NCI-H128 (cell line): Measurements from ENCODE around the gene BPIFB3.

ENCODE experiments used
- DNase-seq: peaks from one replicate; lab custom pipeline; 2025; ENCODE audit not compliant: unreplicated experiment; lab: John Stamatoyannopoulos, UW

BPIFB3 gene

DNA sequence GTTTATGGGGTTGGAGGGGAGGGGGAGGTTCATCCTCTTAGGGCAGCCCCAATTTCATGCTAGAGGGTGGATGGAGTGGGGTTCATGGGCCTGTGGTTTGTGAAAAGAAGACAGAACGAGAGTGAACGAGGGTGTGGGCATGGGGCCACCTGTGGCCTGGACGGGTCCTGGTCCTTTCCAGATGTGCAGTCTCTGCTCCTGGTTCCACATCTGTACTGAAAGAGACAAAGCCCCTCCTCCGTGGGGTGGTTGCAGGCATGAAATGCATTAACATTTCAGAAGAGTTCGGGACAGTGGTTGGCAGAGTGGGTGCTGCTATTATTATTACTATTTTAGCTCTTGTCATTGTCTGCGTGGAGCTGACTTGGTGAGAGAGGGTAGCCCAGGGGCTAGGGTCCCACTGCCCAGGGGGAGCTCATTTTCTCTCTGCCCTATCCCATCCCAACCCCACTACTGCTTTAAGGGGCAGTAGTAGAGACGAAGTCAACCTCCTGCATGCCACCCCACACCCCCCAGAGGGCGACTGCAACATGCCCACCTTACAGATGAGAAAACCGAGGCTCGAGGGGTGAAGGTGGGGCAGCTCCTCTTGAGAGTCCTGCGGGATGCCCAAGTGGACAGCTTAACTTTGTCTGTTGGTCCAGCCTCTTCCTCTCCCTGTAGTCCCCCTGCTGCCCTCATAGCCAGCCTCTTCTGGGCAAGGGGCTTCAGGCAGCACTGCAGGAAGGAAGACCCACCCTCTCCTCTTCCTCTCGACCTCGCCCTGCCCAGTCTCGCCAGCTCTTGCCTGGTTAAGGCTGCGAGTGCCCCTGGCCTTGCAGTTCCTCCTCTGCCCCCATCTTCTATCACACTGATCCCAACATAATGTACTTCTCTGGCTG, 37.8 kb upstream of the BPIFB3 start:
- no peak for DNase-seq

DNA sequence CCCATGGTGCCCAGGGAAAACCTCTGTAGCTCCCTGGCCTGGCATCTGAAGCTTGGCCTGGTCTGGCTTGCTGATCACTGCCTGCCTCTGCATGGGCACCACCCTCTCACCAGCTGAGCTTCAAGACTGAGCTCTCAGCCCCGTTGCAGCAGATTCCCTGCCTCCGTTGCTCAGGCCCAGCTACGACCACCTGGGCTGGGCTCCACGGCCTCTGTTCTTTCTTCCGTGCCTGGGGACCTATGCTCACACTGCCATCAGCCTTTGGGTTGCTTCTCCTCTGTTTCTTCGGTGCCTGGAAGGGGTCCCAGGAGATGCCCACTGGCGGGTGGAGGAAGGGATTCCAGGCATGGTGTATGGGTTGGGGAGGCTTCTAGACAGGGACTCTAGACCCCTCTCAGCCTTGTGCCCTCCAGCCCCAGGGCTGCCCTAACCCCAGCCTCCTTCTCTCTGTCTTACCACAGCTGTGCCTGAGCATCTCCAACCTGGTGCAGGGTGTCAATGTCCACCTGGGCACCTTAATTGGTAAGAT, 37.1 kb upstream of the BPIFB3 start:
- DNase-seq, result no peak

DNA sequence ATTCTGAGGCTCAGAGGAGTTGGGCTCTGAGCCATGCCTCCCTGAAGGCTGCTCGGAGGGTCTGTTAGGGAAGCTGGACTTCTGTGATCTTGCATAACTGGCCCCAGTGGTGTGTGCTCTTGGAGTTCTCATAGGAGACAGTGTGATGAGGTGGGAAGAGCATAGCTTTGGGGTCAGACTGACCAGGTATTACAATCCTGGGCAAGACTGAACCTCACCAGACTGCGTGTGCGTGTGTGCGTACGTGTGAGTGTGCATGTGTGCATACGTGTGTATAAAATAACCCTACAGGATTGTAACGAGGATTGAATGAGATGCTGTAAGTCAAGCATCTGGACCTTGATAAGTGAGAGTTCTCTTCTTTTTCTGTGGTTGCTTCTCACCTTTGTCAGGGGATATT, 36.2 kb upstream of the BPIFB3 start:
- DNase-seq, result no peak

DNA sequence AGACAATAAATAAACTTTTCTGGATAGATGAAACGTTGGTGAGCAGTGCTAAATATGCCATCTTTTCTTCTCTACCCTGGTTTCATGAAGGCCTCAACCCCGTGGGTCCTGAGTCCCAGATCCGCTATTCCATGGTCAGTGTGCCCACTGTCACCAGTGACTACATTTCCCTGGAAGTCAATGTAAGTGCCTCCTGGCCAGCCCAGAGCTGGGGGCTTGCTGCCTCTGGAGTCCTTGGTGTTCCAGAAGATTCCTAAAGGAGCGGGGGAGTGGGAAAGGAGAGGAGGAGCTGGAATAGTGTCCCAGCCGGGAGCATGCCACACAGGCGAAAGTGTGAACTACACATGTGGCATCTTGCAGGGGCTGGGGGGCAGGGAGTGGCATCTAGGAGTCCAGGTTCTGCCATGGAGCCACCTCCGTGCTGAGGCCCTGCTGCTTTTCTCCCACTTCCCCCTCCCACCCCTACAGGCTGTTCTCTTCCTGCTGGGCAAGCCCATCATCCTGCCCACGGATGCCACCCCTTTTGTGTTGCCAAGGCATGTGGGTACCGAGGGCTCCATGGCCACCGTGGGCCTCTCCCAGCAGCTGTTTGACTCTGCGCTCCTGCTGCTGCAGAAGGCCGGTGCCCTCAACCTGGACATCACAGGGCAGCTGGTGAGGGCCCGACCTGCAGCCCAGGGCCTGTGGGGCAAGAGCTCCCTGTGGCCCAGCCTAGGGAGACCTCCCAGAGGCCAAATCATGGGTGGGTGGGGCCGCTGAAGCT, 35.4 kb upstream of the BPIFB3 start:
- no peak for DNase-seq

DNA sequence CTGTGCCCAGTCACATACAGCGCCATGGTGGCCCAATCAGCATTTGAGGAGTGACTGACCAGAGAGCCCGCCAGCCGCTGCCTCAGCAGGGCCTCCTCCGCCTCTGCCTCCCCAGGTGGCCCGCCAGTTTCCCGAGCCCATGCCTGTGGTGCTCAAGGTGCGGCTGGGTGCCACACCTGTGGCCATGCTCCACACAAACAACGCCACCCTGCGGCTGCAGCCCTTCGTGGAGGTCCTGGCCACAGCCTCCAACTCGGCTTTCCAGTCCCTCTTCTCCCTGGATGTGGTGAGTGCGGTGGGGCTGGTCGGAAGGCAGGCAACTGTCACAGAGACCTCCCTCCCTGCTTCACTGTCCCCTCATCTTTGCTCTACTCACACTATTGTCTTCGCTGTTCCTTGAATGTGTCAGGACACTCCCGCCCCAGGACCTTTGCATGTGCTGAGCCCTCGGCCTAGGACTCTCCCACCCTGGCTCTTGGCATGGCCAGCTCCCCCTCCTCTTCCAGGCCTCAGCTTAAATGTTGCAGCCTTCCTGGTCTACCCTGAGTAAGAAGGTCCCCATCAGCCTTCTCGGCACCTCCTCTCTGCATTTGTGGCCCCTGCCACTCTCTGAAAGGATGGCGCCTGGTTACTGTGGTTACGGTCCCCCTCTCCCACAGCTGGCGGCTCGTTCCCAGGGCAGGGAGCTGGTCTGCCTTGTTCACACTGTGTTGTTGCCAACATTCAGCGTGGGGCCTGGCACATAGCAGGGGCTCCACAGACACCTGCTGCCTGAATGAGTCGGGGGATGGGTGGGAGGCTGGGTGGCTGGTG, 34.0 kb upstream of the BPIFB3 start:
- DNase-seq, result no peak

DNA sequence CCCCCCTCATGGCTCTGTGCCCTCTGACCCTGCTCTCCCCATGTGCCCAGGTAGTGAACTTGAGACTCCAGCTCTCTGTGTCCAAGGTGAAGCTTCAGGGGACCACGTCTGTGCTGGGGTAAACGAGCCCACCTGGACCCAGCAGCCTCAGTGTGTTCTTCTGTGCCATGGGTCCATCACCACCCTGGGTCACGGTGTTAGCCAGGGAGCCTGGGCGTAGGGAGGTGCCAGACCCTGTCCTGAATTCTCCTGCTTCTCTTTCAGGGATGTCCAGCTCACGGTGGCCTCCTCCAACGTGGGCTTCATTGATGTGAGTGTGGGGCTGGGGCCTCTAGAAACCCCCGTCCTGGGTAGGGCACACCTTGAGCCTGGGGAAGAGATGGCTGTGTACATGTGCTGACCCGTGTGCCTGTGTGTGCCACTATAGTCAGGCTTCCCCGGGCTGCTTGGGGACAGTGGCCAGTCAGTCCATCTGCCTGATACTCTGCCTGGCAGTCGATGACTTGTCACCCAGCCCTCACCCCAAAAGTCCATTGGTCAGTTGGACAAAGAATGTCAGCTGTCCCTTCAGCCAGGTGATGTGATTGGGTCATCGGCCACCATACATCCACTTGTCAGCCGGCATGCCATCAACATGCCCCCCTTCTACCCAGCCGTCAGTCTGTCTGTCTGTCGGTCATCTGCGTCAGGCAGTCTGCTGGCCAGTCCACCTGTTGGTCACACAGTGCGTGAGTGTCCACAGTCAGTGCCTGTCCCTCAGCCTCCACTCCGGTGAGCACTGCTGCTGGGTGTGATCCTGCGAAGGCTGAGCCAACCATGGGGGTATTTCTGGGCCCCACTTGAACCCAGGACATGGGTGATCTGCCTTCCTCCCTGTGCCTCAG, 33.2 kb upstream of the BPIFB3 start:
- no peak for DNase-seq

DNA sequence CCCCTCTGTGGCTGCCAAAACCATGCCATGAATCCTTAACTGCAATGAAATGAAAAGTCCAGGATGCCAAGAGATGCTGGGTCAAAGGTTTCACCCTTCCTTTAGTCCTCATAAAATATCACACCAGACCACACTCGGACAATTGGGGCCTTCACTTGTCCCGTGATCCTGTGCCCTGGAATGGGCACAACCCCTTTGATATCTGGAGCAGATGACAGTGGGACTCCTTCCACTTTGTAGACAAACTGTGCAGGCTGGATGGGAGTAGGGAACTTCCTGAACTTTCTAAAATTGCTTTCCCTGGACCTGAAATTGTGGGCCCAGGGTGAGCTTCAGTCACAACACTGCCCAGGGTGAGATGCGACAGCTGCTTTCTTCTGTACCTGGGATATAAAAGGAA, 31.8 kb upstream of the BPIFB3 start:
- DNase-seq, result no peak

DNA sequence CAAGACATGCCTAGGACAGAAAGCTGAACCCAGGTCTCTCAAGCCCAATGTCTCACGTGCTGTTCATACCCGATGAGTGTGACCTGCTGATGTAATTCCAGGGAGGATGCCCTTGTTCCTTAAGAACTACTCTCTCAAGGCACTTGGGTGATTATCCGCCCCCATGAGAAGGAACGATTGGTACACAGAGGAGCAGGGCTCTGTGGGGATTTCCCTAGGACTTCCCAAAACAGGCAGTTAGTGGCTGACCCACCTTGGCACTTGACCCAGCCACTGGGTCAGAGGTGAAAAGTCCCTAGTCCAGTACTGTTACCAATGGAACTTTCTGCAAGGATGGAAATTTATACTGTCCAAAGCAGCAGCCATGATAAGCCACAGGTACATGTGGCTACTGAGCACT, 31.4 kb upstream of the BPIFB3 start:
- DNase-seq, result no peak

DNA sequence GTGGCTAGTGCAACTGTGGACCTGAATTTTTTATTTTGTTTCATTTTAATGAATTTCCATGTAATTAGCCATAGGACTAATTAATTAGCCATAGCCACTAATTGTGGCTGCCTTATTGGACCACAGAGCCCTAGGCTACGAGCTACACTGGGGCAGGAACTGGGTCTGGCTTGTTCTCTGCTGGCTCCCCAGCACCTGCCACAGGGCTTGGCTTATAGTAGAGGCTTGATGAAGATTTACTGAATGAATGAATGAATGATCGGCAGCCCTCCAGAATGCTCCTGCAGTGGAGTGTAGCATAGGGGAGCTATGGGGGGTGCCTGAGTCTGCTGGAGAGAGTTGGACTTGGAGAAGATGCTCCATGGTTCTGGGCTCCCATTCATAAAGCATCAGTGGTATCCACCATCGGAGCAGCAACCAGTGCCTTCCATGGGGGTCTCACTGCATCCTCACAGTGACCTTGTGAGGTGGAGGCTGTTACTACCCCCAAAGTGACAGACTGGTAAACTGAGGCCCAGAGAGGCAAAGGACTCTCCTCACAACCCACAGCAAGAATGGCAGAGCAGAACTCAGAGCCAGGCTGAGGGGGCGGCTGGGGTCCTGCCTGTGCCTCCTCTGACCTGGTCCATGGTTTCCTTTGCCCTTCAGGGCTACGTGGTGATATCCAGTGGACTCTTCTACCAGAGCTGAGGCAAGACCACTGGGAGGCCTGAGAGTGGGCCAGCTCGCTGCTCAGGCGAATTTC, 30.8 kb upstream of the BPIFB3 start:
- no peak for DNase-seq

DNA sequence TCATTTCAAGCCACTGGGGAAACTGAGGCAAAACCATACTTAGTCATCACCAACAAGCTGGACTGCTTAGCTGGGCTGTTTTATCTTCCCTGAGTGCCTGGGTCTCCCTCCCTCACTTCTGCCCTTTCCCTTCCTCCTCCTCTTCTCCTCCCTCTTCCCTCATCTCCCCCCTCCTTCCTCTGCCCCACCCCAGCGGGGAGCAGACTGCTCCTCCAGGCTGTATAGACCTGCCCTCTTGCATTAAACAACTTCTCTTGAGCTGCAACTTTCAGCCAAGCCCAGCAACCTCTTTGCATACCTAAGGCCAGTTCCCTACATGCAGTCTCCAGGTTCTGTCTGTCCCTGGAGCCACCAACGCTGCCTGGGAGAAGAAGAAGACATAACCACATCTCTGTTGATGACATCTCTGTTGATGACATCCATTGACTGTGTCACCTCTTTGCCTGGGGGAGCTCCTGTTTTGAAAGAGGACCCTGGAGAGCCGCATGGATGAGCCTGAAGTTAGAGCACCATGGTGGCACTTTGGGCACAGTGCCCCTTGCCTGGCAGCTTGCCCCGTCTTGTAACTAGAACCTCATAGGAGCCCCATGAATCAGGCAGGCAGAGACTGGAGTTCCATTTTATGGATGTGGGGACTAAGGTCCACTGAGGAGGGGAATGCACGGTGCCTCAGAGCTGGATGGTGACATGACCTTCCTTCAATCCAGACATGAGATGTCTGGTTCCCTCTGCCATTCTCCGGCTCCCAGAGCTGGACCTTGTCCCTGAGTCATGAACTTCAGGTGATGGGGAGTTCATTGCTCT, 30.1 kb upstream of the BPIFB3 start:
- DNase-seq, result no peak

DNA sequence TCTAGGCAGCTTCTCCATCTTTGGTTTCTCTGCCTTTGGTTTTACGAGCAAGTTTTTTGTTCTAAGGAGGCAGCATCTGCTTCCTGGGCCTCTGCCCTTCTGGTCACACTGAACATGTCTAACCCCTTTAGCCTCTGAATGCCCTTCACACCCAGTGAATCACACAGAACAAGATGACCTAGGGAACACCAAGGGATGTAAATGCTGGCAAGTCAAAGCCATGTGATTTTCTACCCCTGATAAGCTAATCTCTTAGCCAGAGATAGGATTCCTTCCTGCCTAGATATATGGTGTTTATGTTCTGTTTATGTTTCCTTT, 29.5 kb upstream of the BPIFB3 start:
- DNase-seq, result no peak

DNA sequence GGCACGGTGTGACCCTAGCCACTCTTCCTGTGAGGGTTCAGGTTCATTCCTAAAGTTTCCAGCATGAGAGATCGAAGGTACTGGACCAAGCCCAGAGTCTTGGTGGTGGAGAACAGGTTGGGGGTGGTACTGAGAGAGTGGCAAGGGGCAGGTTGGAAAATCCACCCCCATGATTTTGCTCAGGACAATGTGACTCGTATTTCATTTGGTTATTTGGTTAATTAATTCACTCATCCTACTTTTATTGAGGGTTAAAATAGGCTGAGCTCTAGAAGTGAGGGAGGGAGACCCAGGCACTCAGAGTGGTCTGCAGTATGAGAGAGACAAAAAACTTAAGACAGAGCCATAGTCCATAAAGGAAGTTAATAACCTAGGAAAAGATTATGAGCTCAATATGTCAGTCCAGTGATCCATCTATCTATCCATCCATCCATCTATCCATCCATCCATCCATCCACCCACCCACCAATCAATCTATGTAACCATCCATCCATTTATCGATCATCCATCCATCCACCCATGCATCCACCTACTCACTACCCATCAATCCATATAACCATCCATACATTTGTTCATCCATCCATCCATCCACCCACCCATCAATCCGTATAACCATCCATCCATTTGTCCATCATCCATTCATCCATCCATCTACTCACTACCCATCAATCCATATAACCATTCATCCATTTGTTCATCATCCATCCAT, 28.9 kb upstream of the BPIFB3 start:
- no peak for DNase-seq

DNA sequence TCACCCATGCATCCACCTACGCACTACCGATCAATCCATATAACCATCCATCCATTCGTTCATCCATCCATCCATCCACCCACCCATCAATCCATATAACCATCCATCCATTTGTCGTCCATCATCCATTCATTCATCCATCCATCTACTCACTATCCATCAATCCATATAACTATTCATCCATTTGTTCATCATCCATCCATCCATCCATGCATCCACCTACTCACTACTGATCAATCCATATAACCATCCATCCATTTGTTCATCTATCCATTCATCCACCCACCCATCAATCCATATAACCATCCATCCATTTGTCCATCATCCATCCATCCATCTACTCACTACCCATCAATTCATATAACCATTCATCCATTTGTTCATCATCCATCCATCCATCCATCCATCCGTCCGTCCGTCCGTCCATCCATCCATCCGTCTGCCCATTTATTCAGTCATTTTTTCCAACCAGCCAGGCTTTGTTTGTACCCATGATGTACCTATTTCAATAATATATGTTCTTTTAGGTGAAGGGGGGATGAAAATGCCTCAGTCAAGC, 28.3 kb upstream of the BPIFB3 start:
- no peak for DNase-seq

DNA sequence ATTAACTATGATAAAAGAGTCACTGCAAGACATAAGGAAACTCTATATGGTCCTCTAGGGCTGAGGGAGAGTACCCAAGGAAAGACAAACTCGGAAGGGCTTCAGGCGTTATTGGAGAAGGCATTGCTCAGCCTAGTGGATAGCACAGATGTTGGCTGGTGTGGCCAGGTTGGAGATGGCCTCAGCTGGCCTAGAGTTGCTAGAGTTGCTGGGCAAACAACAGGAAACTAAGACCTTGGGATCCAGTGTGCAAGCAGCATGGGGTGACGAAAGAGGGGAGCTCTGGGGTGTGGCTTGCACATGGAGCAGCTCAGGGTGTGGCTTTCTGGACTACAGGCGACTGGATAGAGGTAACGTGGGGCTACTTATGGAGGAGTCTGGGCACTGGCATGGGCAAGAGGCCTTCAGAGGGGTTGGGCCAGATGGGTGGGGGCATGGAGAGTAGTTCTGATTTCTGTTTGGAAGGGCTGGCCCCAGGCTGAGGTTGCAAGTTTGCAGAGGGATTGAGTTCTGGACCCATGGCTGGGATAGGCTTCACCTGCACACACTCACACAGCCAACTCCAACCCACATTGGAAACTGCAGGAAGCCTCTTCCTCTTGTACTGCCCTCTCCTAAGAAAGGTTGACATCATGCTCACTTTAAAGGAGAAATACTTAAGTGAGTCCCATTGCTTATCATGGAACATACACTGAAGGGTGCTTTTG, 27.5 kb upstream of the BPIFB3 start:
- DNase-seq, result no peak

DNA sequence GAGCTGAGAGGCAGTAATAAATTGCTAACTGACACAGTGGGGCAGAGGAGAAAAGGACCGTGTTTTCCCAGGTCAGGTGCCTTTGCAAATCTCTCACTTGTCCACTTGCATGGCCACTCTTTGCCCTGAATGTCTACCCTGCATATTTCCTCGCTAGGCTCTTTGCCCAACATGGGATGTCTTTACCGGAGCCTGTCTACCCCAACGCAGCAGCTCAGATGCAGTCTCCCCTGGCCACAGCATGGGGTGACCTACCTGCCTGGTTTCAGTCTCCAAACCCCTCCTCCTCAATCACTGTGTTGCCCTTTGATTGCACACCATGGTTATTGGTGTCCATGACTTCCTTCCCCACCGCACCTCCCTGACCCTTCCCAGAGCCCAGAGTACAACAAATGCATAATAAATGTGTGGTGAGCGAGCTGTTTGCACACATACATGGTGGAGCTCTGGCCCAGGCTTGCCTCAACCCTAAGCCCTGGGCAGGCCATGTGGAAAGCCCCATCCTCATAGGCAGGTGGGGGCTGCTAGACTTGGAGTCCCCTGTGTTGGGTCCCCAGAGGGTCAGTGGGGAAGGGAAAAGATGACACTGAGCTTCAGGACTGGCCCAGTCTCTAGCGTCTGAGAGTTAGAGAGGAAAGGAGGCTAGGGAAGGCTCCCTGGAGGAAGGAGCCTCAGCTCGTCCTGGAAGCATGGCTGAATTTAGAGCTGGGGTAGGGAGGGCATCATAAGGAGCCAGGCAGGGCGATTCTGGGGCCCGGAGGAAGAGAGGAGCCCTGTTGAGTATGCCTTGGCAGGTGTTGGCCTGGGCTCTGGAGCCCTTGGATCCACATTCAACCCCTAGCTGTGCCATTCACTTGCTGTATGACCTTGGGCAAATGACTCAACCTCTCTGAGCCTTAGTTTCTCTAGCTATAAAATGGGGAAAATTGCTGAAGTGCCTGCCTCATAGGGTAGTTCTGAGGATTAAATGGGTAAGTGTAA, 26.6 kb upstream of the BPIFB3 start:
- DNase-seq, result no peak
